ENCODE results near the gene PCDHGC4. TPM values are rescaled to one million over a fixed set of nuclear protein-coding genes. Genes with fewer than 3 reads are reported as not detected.

The PCDHGC4 gene
- total RNA-seq, 1 experiment from 2014 or later: 3.6 TPM

- Histone ChIP-seq H3K36me3 (ENCODE audit: insufficient read depth, low read length, poor library complexity, severe bottlenecking) (peaks cover 26% of the 10 kb centered on the region), H3K27ac (ENCODE audit: low read depth, low read length, poor library complexity, severe bottlenecking) (no peak overlapping the region), H3K4me3 (ENCODE audit: low read depth, low read length, poor library complexity, severe bottlenecking) (no peak overlapping the region), H3K9me3 (ENCODE audit: low read depth, low read length, poor library complexity, severe bottlenecking) (no peaks in the 10 kb centered on the region), H3K27me3 (replicated peaks; ENCODE audit: insufficient read depth, low read depth, low read length, poor library complexity) (no peaks in the 10 kb centered on the region), H3K4me1 (ENCODE audit: insufficient read depth, low read length, poor library complexity, severe bottlenecking) (peaks cover 10% of the 10 kb centered on the region)
- no TSS peak for BruUV-seq (replicated peaks)
- ChIA-PET POLR2A (ENCODE audit: low non-redundant PET) (no interaction called here), CTCF (no interaction called here)
- no peak for DNase-seq (ENCODE audit: low spot score)
- no peak for TF ChIP-seq CTCF (conservative IDR thresholded peaks at IDR 0.05; ENCODE audit: low read depth, low read length)
- intact Hi-C loops (cut with micrococcal nuclease; ENCODE audit: unreplicated experiment): no loop called here
Measured at GRCh38 chr5:141532726-141533125, 47.9 kb downstream of the PCDHGC4 start.

GRCh38 chr5:141533897-141534296 is 49.1 kb downstream of the PCDHGC4 start:
- Histone ChIP-seq H3K36me3 (ENCODE audit: insufficient read depth, low read length, poor library complexity, severe bottlenecking) (peaks cover 18% of the 10 kb centered on the region), H3K4me1 (ENCODE audit: insufficient read depth, low read length, poor library complexity, severe bottlenecking) (no peaks in the 10 kb centered on the region), H3K27ac (ENCODE audit: low read depth, low read length, poor library complexity, severe bottlenecking) (no peak overlapping the region), H3K4me3 (ENCODE audit: low read depth, low read length, poor library complexity, severe bottlenecking) (no peak overlapping the region), H3K27me3 (replicated peaks; ENCODE audit: insufficient read depth, low read depth, low read length, poor library complexity) (no peaks in the 10 kb centered on the region), H3K9me3 (ENCODE audit: low read depth, low read length, poor library complexity, severe bottlenecking) (no peaks in the 10 kb centered on the region)
- intact Hi-C loops (cut with micrococcal nuclease; ENCODE audit: unreplicated experiment): no loop called here
- ChIA-PET CTCF (no interaction called here), POLR2A (ENCODE audit: low non-redundant PET) (no interaction called here)
- no peak for DNase-seq (ENCODE audit: low spot score)
- no TSS peak for BruUV-seq (replicated peaks)
- TF ChIP-seq CTCF (conservative IDR thresholded peaks at IDR 0.05; ENCODE audit: low read depth, low read length): no peak
- no peak for TF ChIP-seq EZH2 (IDR thresholded peaks at IDR 0.05; ENCODE audit: borderline replicate concordance, low read depth, low read length, poor library complexity, severe bottlenecking)

- H3K27me3 ChIP-seq (replicated peaks; ENCODE audit: insufficient read depth, low read depth, low read length, poor library complexity): no peaks in the 10 kb centered on the region
- H3K36me3 ChIP-seq (ENCODE audit: insufficient read depth, low read length, poor library complexity, severe bottlenecking): peaks cover 18% of the 10 kb centered on the region
- H3K4me3 ChIP-seq (ENCODE audit: low read depth, low read length, poor library complexity, severe bottlenecking): no peak overlapping the region
- TF ChIP-seq CTCF (conservative IDR thresholded peaks at IDR 0.05; ENCODE audit: low read depth, low read length): no peak
- no peak for TF ChIP-seq EZH2 (IDR thresholded peaks at IDR 0.05; ENCODE audit: borderline replicate concordance, low read depth, low read length, poor library complexity, severe bottlenecking)
- intact Hi-C loops (cut with micrococcal nuclease; ENCODE audit: unreplicated experiment): no loop called here
- no peaks in the 10 kb centered on the region for H3K4me1 ChIP-seq (ENCODE audit: insufficient read depth, low read length, poor library complexity, severe bottlenecking)
- peak; percentile 31 for DNase-seq (ENCODE audit: low spot score)
- CTCF ChIA-PET: interaction anchor here (0.6 kb wide), 1 partner anchor 311 kb away, joined by 3 read pairs; the partner anchor contains the start of gene PCDHB14
- H3K9me3 ChIP-seq (ENCODE audit: low read depth, low read length, poor library complexity, severe bottlenecking): no peaks in the 10 kb centered on the region
- POLR2A ChIA-PET (ENCODE audit: low non-redundant PET): no interaction called here
- BruUV-seq (replicated peaks): no TSS peak
- H3K27ac ChIP-seq (ENCODE audit: low read depth, low read length, poor library complexity, severe bottlenecking): no peak overlapping the region
Measured at GRCh38 chr5:141534492-141535213, 49.8 kb downstream of the PCDHGC4 start.

Other genes with a start within 250 kb of the PCDHGC4 start
- 1.2 and 2.3 TPM in 2 replicates for gene PCDHB15, start 239.6 kb upstream of the PCDHGC4 start, total RNA-seq (2021)
- 0.88 and 1.0 TPM in 2 replicates for gene SLC25A2, start 181.0 kb upstream of the PCDHGC4 start, total RNA-seq (2021)
- gene TAF7, start 164.2 kb upstream of the PCDHGC4 start, total RNA-seq (2021): 73.4 and 78.3 TPM in 2 replicates
- gene PCDHGA1, start 154.5 kb upstream of the PCDHGC4 start, total RNA-seq (2021): 2.2 and 2.3 TPM in 2 replicates
- gene PCDHGA2, start 146.3 kb upstream of the PCDHGC4 start, total RNA-seq (2021): 1.5 and 1.8 TPM in 2 replicates
- gene PCDHGA3, start 141.2 kb upstream of the PCDHGC4 start, total RNA-seq (2021): 0.85 and 0.97 TPM in 2 replicates
- gene PCDHGB1, start 134.9 kb upstream of the PCDHGC4 start, total RNA-seq (2021): 7.6 TPM in 2 replicates
- 2.9 and 3.5 TPM in 2 replicates for gene PCDHGA4, start 130.0 kb upstream of the PCDHGC4 start, total RNA-seq (2021)
- gene PCDHGB2, start 125.0 kb upstream of the PCDHGC4 start, total RNA-seq (2021): 6.2 and 6.5 TPM in 2 replicates
- gene PCDHGA5, start 120.9 kb upstream of the PCDHGC4 start, total RNA-seq (2021): 2.4 and 2.6 TPM in 2 replicates
- gene PCDHGB3, start 114.8 kb upstream of the PCDHGC4 start, total RNA-seq (2021): 3.3 and 3.4 TPM in 2 replicates
- 20.2 and 21.6 TPM in 2 replicates for gene PCDHGA6, start 111.1 kb upstream of the PCDHGC4 start, total RNA-seq (2021)
- 9.6 and 10.9 TPM in 2 replicates for gene PCDHGA7, start 102.3 kb upstream of the PCDHGC4 start, total RNA-seq (2021)
- gene PCDHGB4, start 97.3 kb upstream of the PCDHGC4 start, total RNA-seq (2021): 2.5 and 3.3 TPM in 2 replicates
- 2.2 and 2.6 TPM in 2 replicates for gene PCDHGA8, start 92.4 kb upstream of the PCDHGC4 start, total RNA-seq (2021)
- gene PCDHGB5, start 87.1 kb upstream of the PCDHGC4 start, total RNA-seq (2021): 43.3 and 45.0 TPM in 2 replicates
- gene PCDHGA9, start 82.3 kb upstream of the PCDHGC4 start, total RNA-seq (2021): 5.0 and 6.6 TPM in 2 replicates
- gene PCDHGB6, start 77.0 kb upstream of the PCDHGC4 start, total RNA-seq (2021): 4.5 and 4.6 TPM in 2 replicates
- gene PCDHGA10, start 72.0 kb upstream of the PCDHGC4 start, total RNA-seq (2021): 3.6 TPM in 2 replicates
- 3.7 and 4.0 TPM in 2 replicates for gene PCDHGB7, start 67.4 kb upstream of the PCDHGC4 start, total RNA-seq (2021)
- gene PCDHGA11, start 64.0 kb upstream of the PCDHGC4 start, total RNA-seq (2021): 34.9 and 35.5 TPM in 2 replicates
- gene PCDHGA12, start 54.5 kb upstream of the PCDHGC4 start, total RNA-seq (2021): 3.5 and 3.6 TPM in 2 replicates
- 103 and 112 TPM in 2 replicates for gene PCDHGC3, start 9.1 kb upstream of the PCDHGC4 start, total RNA-seq (2021)
- gene PCDHGC5, start 4.1 kb downstream of the PCDHGC4 start, total RNA-seq (2021): 3.4 and 3.6 TPM in 2 replicates
- gene DIAPH1, start 134.0 kb downstream of the PCDHGC4 start, total RNA-seq (2021): 105 and 109 TPM in 2 replicates
- gene HDAC3, start 151.8 kb downstream of the PCDHGC4 start, total RNA-seq (2021): 93.1 and 109 TPM in 2 replicates
- gene RELL2, start 152.0 kb downstream of the PCDHGC4 start, total RNA-seq (2021): 4.7 and 6.6 TPM in 2 replicates
- gene FCHSD1, start 166.4 kb downstream of the PCDHGC4 start, total RNA-seq (2021): 2.3 and 3.9 TPM in 2 replicates
- gene ARAP3, start 197.2 kb downstream of the PCDHGC4 start, total RNA-seq (2021): 4.1 and 4.6 TPM in 2 replicates

Measured in A673 (cell line).